ENCODE measurements around the gene FTCD. TPM values are rescaled to one million over a fixed set of nuclear protein-coding genes. Genes with fewer than 3 reads are reported as not detected.

Gene FTCD
- total RNA-seq, 2 experiments from 2014 or later: 0.06 to 1.1 TPM

DNA sequence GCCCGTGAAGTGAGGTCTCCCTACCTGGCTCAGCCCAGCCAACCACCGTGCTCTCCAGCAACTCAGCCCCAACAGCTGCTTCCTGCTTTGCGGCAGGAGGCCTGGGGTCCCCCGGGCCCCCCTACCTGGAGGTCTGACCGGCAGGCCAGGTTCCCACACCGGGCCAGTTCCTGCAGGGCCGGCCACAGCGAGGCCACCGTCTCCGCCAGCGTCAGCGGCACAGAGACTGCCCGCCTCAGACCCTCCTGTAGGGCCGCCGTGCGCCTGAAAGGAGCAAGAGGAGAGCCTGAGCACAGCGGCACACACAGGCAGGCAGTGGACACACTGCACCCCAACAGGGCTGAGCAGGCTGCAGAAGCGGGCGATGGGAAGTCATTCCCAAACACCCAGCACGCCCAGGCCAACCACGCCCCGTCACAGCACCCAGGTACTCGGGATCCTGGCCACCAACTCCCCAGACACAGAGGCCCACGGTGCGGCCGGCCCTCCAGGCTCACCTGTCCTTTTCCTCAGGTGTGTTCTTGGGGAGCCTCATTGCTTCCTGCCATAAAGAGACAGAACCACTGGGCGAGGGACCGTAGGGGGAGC, 16.9 kb downstream of the FTCD start:
- no TSS peak for BruUV-seq (replicated peaks)
- POLR2A ChIA-PET: no interaction called here
- TF ChIP-seq EZH2phosphoT487 (IDR thresholded peaks at IDR 0.05; ENCODE audit: borderline replicate concordance, low read depth, low read length): no peak
- TF ChIP-seq, protein P1, sequence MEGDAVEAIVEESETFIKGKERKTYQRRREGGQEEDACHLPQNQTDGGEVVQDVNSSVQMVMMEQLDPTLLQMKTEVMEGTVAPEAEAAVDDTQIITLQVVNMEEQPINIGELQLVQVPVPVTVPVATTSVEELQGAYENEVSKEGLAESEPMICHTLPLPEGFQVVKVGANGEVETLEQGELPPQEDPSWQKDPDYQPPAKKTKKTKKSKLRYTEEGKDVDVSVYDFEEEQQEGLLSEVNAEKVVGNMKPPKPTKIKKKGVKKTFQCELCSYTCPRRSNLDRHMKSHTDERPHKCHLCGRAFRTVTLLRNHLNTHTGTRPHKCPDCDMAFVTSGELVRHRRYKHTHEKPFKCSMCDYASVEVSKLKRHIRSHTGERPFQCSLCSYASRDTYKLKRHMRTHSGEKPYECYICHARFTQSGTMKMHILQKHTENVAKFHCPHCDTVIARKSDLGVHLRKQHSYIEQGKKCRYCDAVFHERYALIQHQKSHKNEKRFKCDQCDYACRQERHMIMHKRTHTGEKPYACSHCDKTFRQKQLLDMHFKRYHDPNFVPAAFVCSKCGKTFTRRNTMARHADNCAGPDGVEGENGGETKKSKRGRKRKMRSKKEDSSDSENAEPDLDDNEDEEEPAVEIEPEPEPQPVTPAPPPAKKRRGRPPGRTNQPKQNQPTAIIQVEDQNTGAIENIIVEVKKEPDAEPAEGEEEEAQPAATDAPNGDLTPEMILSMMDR (conservative IDR thresholded peaks at IDR 0.05; ENCODE audit: low read length): no peak

DNA sequence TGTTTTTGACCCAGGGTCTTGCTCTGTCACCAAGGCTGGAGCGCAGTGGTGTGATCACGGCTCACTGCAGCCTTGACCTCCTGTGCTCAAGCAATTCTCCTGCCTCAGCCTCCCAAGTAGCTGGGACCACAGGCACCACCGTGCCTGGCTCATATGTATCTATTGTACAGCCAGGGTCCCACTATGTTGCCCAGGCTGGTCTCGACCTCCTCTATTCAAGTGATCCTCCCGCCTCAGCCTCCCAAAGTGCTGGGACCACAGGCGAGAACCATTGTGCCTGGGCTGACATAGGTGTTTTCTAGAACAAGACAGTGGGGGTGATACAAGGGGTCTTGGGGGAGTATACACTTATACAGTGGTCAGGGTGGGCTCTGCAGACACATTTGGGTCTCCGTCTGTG, 17.5 kb downstream of the FTCD start:
- no peaks in the 10 kb centered on the region for H3K9me3 ChIP-seq (ENCODE audit: low read length)
- no peaks in the 10 kb centered on the region for H3K4me1 ChIP-seq (ENCODE audit: insufficient read depth, low read length, poor library complexity, severe bottlenecking)
- CTCF ChIA-PET (ENCODE audit: unreplicated experiment): no interaction called here
- DNase-seq (ENCODE audit: low spot score): no peak
- no peak overlapping the region for H2AFZ ChIP-seq (ENCODE audit: low read length)
- H3K9me2 ChIP-seq (ENCODE audit: insufficient read depth, low read length): no peaks in the 10 kb centered on the region
- H3K79me2 ChIP-seq (ENCODE audit: insufficient read depth, low read depth, low read length): no peaks in the 10 kb centered on the region
- TF ChIP-seq, protein P1 (conservative IDR thresholded peaks at IDR 0.05; ENCODE audit: low read length): no peak
- no peak for TF ChIP-seq EZH2phosphoT487 (IDR thresholded peaks at IDR 0.05; ENCODE audit: borderline replicate concordance, low read depth, low read length)
- no peak overlapping the region for H3K4me3 ChIP-seq (ENCODE audit: low read depth, low read length, poor library complexity, severe bottlenecking)
- H3K4me2 ChIP-seq (ENCODE audit: low read length): no peak overlapping the region
- intact Hi-C loops (cut with micrococcal nuclease; ENCODE audit: unreplicated experiment): no loop called here
- BruUV-seq (replicated peaks): no TSS peak
- no peak overlapping the region for H3K27ac ChIP-seq (ENCODE audit: low read depth, low read length, poor library complexity, severe bottlenecking)
- POLR2A ChIA-PET: no interaction called here
- H3K36me3 ChIP-seq (ENCODE audit: insufficient read depth, low read length): no peaks in the 10 kb centered on the region
- no peaks in the 10 kb centered on the region for H4K20me1 ChIP-seq (ENCODE audit: insufficient read depth, low read length)

More for the DNA sequence above, 16.9 kb downstream of the FTCD start:
- Histone ChIP-seq H3K79me2 (ENCODE audit: insufficient read depth, low read depth, low read length) (no peaks in the 10 kb centered on the region), H3K4me3 (ENCODE audit: low read depth, low read length, poor library complexity, severe bottlenecking) (no peak overlapping the region), H2AFZ (ENCODE audit: low read length) (no peak overlapping the region), H3K36me3 (ENCODE audit: insufficient read depth, low read length) (no peaks in the 10 kb centered on the region), H3K9me2 (ENCODE audit: insufficient read depth, low read length) (no peaks in the 10 kb centered on the region), H4K20me1 (ENCODE audit: insufficient read depth, low read length) (no peaks in the 10 kb centered on the region), H3K4me2 (ENCODE audit: low read length) (no peak overlapping the region), H3K4me1 (ENCODE audit: insufficient read depth, low read length, poor library complexity, severe bottlenecking) (no peaks in the 10 kb centered on the region), H3K9me3 (ENCODE audit: low read length) (no peaks in the 10 kb centered on the region), H3K27ac (ENCODE audit: low read depth, low read length, poor library complexity, severe bottlenecking) (no peak overlapping the region)
- CTCF ChIA-PET (ENCODE audit: unreplicated experiment): no interaction called here
- DNase-seq (ENCODE audit: low spot score): no peak
- intact Hi-C loops (cut with micrococcal nuclease; ENCODE audit: unreplicated experiment): no loop called here

DNA sequence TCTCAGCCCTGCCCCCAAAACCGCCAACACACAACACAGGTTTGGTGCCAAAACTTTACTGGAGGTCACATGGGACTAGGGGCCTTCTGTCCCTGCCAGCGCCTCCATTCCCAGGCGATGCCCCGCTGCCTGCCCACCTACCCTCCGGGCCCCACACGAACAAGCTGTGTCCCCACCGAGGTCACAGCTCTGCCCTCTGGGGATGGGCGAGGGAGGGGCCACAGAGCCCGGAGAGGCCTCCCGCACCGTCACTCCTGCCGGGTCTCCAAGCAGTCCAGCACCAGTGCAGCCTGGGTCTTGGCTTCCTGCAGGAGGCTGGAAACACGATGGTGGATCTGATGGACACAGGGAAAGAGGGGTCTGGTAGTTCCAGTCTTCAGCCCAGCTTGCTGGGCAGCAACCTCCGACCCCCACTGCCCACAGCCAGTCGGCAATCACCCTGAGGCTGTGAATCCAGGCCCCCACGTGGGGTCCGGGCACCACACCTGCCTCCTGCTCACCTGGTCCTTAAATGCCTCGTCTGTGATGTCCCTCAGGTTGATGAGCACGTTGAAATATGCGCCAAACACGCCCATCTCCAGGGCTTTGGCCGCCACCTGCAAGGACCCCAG, 18.5 kb downstream of the FTCD start:
- Histone ChIP-seq H3K4me2 (ENCODE audit: low read length) (no peak overlapping the region), H2AFZ (ENCODE audit: low read length) (no peak overlapping the region), H3K36me3 (ENCODE audit: insufficient read depth, low read length) (no peaks in the 10 kb centered on the region), H4K20me1 (ENCODE audit: insufficient read depth, low read length) (no peaks in the 10 kb centered on the region), H3K27ac (ENCODE audit: low read depth, low read length, poor library complexity, severe bottlenecking) (no peak overlapping the region), H3K4me3 (ENCODE audit: low read depth, low read length, poor library complexity, severe bottlenecking) (no peak overlapping the region), H3K4me1 (ENCODE audit: insufficient read depth, low read length, poor library complexity, severe bottlenecking) (no peaks in the 10 kb centered on the region), H3K9me3 (ENCODE audit: low read length) (no peaks in the 10 kb centered on the region), H3K79me2 (ENCODE audit: insufficient read depth, low read depth, low read length) (no peaks in the 10 kb centered on the region), H3K9me2 (ENCODE audit: insufficient read depth, low read length) (no peaks in the 10 kb centered on the region)
- TF ChIP-seq EZH2phosphoT487 (IDR thresholded peaks at IDR 0.05; ENCODE audit: borderline replicate concordance, low read depth, low read length): no peak
- TF ChIP-seq, protein P1 (conservative IDR thresholded peaks at IDR 0.05; ENCODE audit: low read length): no peak
- ChIA-PET CTCF (ENCODE audit: unreplicated experiment) (no interaction called here), POLR2A (no interaction called here)
- no peak for DNase-seq (ENCODE audit: low spot score)
- intact Hi-C loops (cut with micrococcal nuclease; ENCODE audit: unreplicated experiment): no loop called here
- no TSS peak for BruUV-seq (replicated peaks)
